IMR-90 (cell line): ENCODE results near the gene AKAP13. TPM values are rescaled to one million over a fixed set of nuclear protein-coding genes. Genes with fewer than 3 reads are reported as not detected.
A peak's percentile ranks its signal among the peaks of the same experiment; 100 is the strongest.

Experiments used
- ATAC-seq: fragments of 200-7000 bp; cut with Tn5 transposase; 2 replicates; pipeline ENCODE4 v1.9.1; 2020; ENCODE audit warnings: low read depth, mild to moderate bottlenecking, moderate library complexity
- BruUV-seq: library from RNA; stranded (reverse); fragments of 400-500 nt; replicated peaks from 2 replicates; lab custom pipeline; 2021; lab: Mats Ljungman, UMichigan
- CTCF ChIA-PET: fragments of 300-600 bp; formaldehyde crosslinking; extraction: SDS; loops from one replicate; lab custom pipeline; 2021; ENCODE audit warnings: antibody characterized with exemption; lab: Yijun Ruan, JAX
- POLR2A ChIA-PET: fragments of 300-600 bp; sonication (Branson Sonifier 250); formaldehyde crosslinking; loops from one replicate; lab custom pipeline; 2022; ENCODE audit warnings: antibody characterized with exemption; ENCODE audit not compliant: unreplicated experiment; lab: Charles Lee
- DNase-seq: peaks from one replicate; pipeline ENCODE4 v3.0.0; 2013
- H2AFZ ChIP-seq: replicated peaks from 2 replicates; pipeline ENCODE3; 2013; ENCODE audit warnings: low read length, mild to moderate bottlenecking; ENCODE audit not compliant: poor library complexity
- H2AK5ac ChIP-seq: 2 replicates; pipeline ENCODE4 v1.6.1; 2013; ENCODE audit warnings: low read depth, low read length, inconsistent platforms
- H2AK9ac ChIP-seq: replicated peaks from 2 replicates; pipeline ENCODE3; 2013; ENCODE audit warnings: mild to moderate bottlenecking, low read depth, low read length, moderate library complexity; ENCODE audit not compliant: poor library complexity
- H2BK120ac ChIP-seq: 2 replicates; pipeline ENCODE4 v1.6.1; 2013; ENCODE audit warnings: low read depth, low read length, inconsistent platforms
- H2BK15ac ChIP-seq: 3 replicates; pipeline ENCODE4 v1.6.1; 2013; ENCODE audit warnings: low read depth, low read length, inconsistent platforms
- H2BK20ac ChIP-seq: 2 replicates; pipeline ENCODE4 v1.6.1; 2013; ENCODE audit warnings: low read depth, mild to moderate bottlenecking, inconsistent platforms, low read length, moderate library complexity
- H2BK5ac ChIP-seq: 2 replicates; pipeline ENCODE4 v1.6.1; 2013; ENCODE audit warnings: mild to moderate bottlenecking, low read depth, low read length, inconsistent platforms; ENCODE audit not compliant: poor library complexity, severe bottlenecking
- H3K14ac ChIP-seq: replicated peaks from 2 replicates; pipeline ENCODE4 v1.6.1; 2013; ENCODE audit warnings: low read depth, low read length, inconsistent platforms
- H3K18ac ChIP-seq: 2 replicates; pipeline ENCODE4 v1.6.1; 2013; ENCODE audit warnings: low read depth, low read length, control low read depth
- H3K23ac ChIP-seq: 2 replicates; pipeline ENCODE4 v1.6.1; 2013; ENCODE audit warnings: low read depth, low read length, inconsistent platforms
- H3K27ac ChIP-seq: 2 replicates; pipeline ENCODE4 v1.5.1; 2013; ENCODE audit warnings: mild to moderate bottlenecking, control low read depth, low read length; ENCODE audit not compliant: insufficient read depth
- H3K27me3 ChIP-seq: 2 replicates; pipeline ENCODE4 v1.6.1; 2013; ENCODE audit warnings: low read length; ENCODE audit not compliant: control insufficient read depth, insufficient read depth
- H3K36me3 ChIP-seq: 2 replicates; pipeline ENCODE4 v1.6.1; 2013; ENCODE audit warnings: low read length, mixed read lengths; ENCODE audit not compliant: control insufficient read depth, insufficient read depth
- H3K4ac ChIP-seq: 2 replicates; pipeline ENCODE4 v1.6.1; 2013; ENCODE audit warnings: low read depth, low read length, inconsistent platforms
- H3K4me1 ChIP-seq: 2 replicates; pipeline ENCODE4 v1.6.1; 2013; ENCODE audit warnings: low read length, mixed read lengths; ENCODE audit not compliant: control insufficient read depth, insufficient read depth
- H3K4me2 ChIP-seq: 2 replicates; pipeline ENCODE4 v1.6.1; 2013; ENCODE audit warnings: low read depth, mild to moderate bottlenecking, control low read depth, low read length, moderate library complexity
- H3K4me3 ChIP-seq: 2 replicates; pipeline ENCODE4 v1.5.1; 2013; ENCODE audit warnings: low read depth, mild to moderate bottlenecking, control low read depth, low read length, moderate library complexity; ENCODE audit not compliant: insufficient read depth
- H3K56ac ChIP-seq: 2 replicates; pipeline ENCODE4 v1.6.1; 2013; ENCODE audit warnings: low read length, inconsistent platforms; ENCODE audit not compliant: insufficient read depth; ENCODE audit errors: extremely low read depth
- H3K79me1 ChIP-seq, 2 experiments: 2 replicates each; pipeline ENCODE4 v1.6.1; 2013; ENCODE audit warnings: low read length in 2 of 2, inconsistent platforms in 1 of 2, low read depth in 1 of 2
- H3K9ac ChIP-seq: 2 replicates; pipeline ENCODE4 v1.6.1; 2013; ENCODE audit warnings: low read depth, low read length, control low read depth
- H3K9me1 ChIP-seq: 2 replicates; pipeline ENCODE4 v1.6.1; 2013; ENCODE audit warnings: low read length, inconsistent platforms; ENCODE audit not compliant: insufficient read depth
- H3K9me3 ChIP-seq: 2 replicates; pipeline ENCODE4 v1.6.1; 2013; ENCODE audit warnings: low read length; ENCODE audit not compliant: control insufficient read depth, insufficient read depth
- H4K20me1 ChIP-seq: 2 replicates; pipeline ENCODE4 v1.6.1; 2013; ENCODE audit warnings: low read length, inconsistent platforms; ENCODE audit not compliant: insufficient read depth
- H4K5ac ChIP-seq: 2 replicates; pipeline ENCODE4 v1.6.1; 2013; ENCODE audit warnings: mild to moderate bottlenecking, low read depth, low read length, control low read depth
- H4K8ac ChIP-seq, 2 experiments: 2 replicates each; pipeline ENCODE4 v1.6.1; 2013; ENCODE audit warnings: low read depth in 2 of 2, low read length in 2 of 2, control low read depth in 1 of 2, inconsistent platforms in 1 of 2
- H4K91ac ChIP-seq: 2 replicates; pipeline ENCODE4 v1.6.1; 2013; ENCODE audit warnings: low read depth, low read length, inconsistent platforms; ENCODE audit not compliant: insufficient read depth
- CEBPB ChIP-seq: IDR thresholded peaks from 2 replicates; pipeline ENCODE4 v1.6.1; 2012; ENCODE audit warnings: low read depth, low read length, improper control_type of control experiment
- CHD1 ChIP-seq: IDR thresholded peaks from 2 replicates; pipeline ENCODE4 v1.6.1; 2012; ENCODE audit warnings: low read depth, low read length, improper control_type of control experiment
- FOS ChIP-seq: fragments of 150-350 bp; IDR thresholded peaks from 2 replicates; pipeline ENCODE4 v1.6.1; 2016; ENCODE audit warnings: low read depth, low read length
- MAZ ChIP-seq: IDR thresholded peaks from 2 replicates; pipeline ENCODE4 v1.6.1; 2012; ENCODE audit warnings: low read depth, mild to moderate bottlenecking, low read length, improper control_type of control experiment, moderate library complexity, borderline replicate concordance
- NFE2L2 ChIP-seq: fragments of 150-350 bp; IDR thresholded peaks from 2 replicates; pipeline ENCODE4 v1.6.1; 2016; ENCODE audit warnings: low read depth, mild to moderate bottlenecking, low read length
- POLR2A ChIP-seq: IDR thresholded peaks from 2 replicates; pipeline ENCODE4 v1.6.1; 2012; ENCODE audit warnings: mild to moderate bottlenecking, low read depth, low read length
- SMC3 ChIP-seq: fragments of 150-350 bp; IDR thresholded peaks from 2 replicates; pipeline ENCODE4 v1.6.1; 2016; ENCODE audit warnings: low read depth, mild to moderate bottlenecking, antibody characterized with exemption, low read length, moderate library complexity
- WGBS, 2 experiments: methylation state at CpG; one replicate each; pipeline versions ENCODE4 v1.1.5 to v1.1.7; 2013; ENCODE audit warnings: missing lambda C conversion rate in 2 of 2; ENCODE audit not compliant: insufficient read length in 1 of 2; ENCODE audit errors: extremely low coverage in 2 of 2; 5-methylcytosine and 5-hydroxymethylcytosine counted together
- dilution Hi-C: fragments of 300-500 bp; cut with HindIII; formaldehyde crosslinking; loops from one replicate; pipeline ENCODE4 v1.14.3; 2018; ENCODE audit warnings: low sequenced_read_pairs; ENCODE audit not compliant: unreplicated experiment
- in situ Hi-C: fragments of 300-500 bp; cut with MboI; formaldehyde crosslinking; loops from 3 replicates; pipeline ENCODE4 v1.14.3; 2019; ENCODE audit warnings: low sequenced_read_pairs, inconsistent platforms, mixed read lengths
- intact Hi-C: fragments of 100-400 bp; cut with micrococcal nuclease; formaldehyde crosslinking; loops from 2 replicates; pipeline ENCODE4 v1.10.0; 2022
- polyA plus RNA-seq, 3 experiments: library from polyadenylated mRNA; depleted of rRNA; stranded (reverse); fragments of >200 nt; gene quantifications; 2 replicates each; pipeline ENCODE4 v1.2.3, GENCODE V29; 2012; ENCODE audit warnings: low replicate concordance in 1 of 3
- total RNA-seq: library from RNA; depleted of rRNA; stranded (reverse); fragments of >200 nt; gene quantifications from 2 replicates; pipeline ENCODE4 v1.2.3, GENCODE V29; 2012
- TF ChIP-seq, protein P1 (sequence below): conservative IDR thresholded peaks from 2 replicates; pipeline ENCODE4 v1.5.1; 2012; ENCODE audit warnings: mild to moderate bottlenecking, low read depth, low read length, improper control_type of control experiment

AKAP13 gene
- total and polyA plus RNA-seq, 2 of the 4 experiments (the other 2 are of a cell fraction), result 10.4 to 46.4 TPM

- TF ChIP-seq MAZ (no peak), SMC3 (no peak), FOS (no peak), CHD1 (no peak), NFE2L2 (no peak), CEBPB (no peak), POLR2A (no peak)
Observed at GRCh38 chr15:85619992-85620689, 239.7 kb downstream of the AKAP13 start (continued).

GRCh38 chr15:85620690-85621049 lies 240.3 kb downstream of the AKAP13 start:
- in situ Hi-C loops (no loop called here), dilution Hi-C loops (no loop called here), intact Hi-C loops (loop anchor here (10.0 kb wide), 1 partner anchor 206 kb away; no protein-coding TSS in a partner anchor)
- H3K36me3 ChIP-seq, result no peaks in the 10 kb centered on the region
- H3K23ac ChIP-seq, result peak overlapping the region; percentile 83; the same call in 1 of the 2 replicates
- peaks cover 18% of the 10 kb centered on the region for H3K9me1 ChIP-seq
- H3K18ac ChIP-seq, result no peak overlapping the region
- H2AK5ac ChIP-seq, result no peak overlapping the region
- H3K27ac ChIP-seq, result no peak overlapping the region
- no peaks in the 10 kb centered on the region for H3K27me3 ChIP-seq
- H3K79me1 ChIP-seq, result peaks cover 42 to 81% of the 10 kb centered on the region in 2 experiments
- H2BK5ac ChIP-seq, result peak overlapping the region; percentile 85
- H4K8ac ChIP-seq, result peak overlapping the region in 1 of 2 experiments; percentile 5; a peak in 1 of 4 replicates
- no peak overlapping the region for H4K5ac ChIP-seq
- H3K4ac ChIP-seq, result peak overlapping the region; percentile 12; the same call in 1 of the 2 replicates
- H2AK9ac ChIP-seq, result no peak overlapping the region
- peaks cover 7% of the 10 kb centered on the region; the same call in 1 of the 2 replicates for H4K20me1 ChIP-seq
- no peak overlapping the region for H3K56ac ChIP-seq
- peak overlapping the region; percentile 11; the same call in 1 of the 2 replicates for H2BK120ac ChIP-seq
- ATAC-seq (no peak), DNase-seq (peak; percentile 73)
- ChIA-PET POLR2A (no interaction called here), CTCF (interaction anchor here (0.9 kb wide), 1 partner anchor 47 kb away, joined by 3 read pairs; no protein-coding TSS in a partner anchor)
- no peak overlapping the region for H4K91ac ChIP-seq
- WGBS, 2 experiments, result no CpG with 5 or more reads among the region's 3 CpGs
- H3K9ac ChIP-seq, result no peak overlapping the region
- H3K9me3 ChIP-seq, result no peaks in the 10 kb centered on the region
- H3K4me1 ChIP-seq, result peaks cover 30% of the 10 kb centered on the region
- TF ChIP-seq CEBPB, result peak; percentile 29; the same call in 1 of the 2 replicates
- TF ChIP-seq, protein P1, sequence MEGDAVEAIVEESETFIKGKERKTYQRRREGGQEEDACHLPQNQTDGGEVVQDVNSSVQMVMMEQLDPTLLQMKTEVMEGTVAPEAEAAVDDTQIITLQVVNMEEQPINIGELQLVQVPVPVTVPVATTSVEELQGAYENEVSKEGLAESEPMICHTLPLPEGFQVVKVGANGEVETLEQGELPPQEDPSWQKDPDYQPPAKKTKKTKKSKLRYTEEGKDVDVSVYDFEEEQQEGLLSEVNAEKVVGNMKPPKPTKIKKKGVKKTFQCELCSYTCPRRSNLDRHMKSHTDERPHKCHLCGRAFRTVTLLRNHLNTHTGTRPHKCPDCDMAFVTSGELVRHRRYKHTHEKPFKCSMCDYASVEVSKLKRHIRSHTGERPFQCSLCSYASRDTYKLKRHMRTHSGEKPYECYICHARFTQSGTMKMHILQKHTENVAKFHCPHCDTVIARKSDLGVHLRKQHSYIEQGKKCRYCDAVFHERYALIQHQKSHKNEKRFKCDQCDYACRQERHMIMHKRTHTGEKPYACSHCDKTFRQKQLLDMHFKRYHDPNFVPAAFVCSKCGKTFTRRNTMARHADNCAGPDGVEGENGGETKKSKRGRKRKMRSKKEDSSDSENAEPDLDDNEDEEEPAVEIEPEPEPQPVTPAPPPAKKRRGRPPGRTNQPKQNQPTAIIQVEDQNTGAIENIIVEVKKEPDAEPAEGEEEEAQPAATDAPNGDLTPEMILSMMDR, result no peak
- peak overlapping the region; percentile 64 for H3K4me2 ChIP-seq
- 0 out of 2 replicates have a peak overlapping the region, but pooled peaks have one; percentile 31 for H3K14ac ChIP-seq
- BruUV-seq, result no TSS peak
- no peak overlapping the region for H2BK20ac ChIP-seq
- H2BK15ac ChIP-seq, result 0 out of 3 replicates have a peak overlapping the region, but pooled peaks have one; percentile 90
- H2AFZ ChIP-seq, result no peak overlapping the region
- peak overlapping the region; percentile 61; the same call in 1 of the 2 replicates for H3K4me3 ChIP-seq
